K562 (cell line): ENCODE data around the gene HDAC3. TPM values are rescaled to one million over a fixed set of nuclear protein-coding genes. Genes with fewer than 3 reads are reported as not detected.

ENCODE experiments used
- ATF7 ChIP-seq: fragments of 450-650 bp; IDR thresholded peaks from 2 replicates; pipeline ENCODE4 v1.7.1; 2014; ENCODE audit warnings: mild to moderate bottlenecking, moderate library complexity
- BRD4 ChIP-seq: fragments of 200-600 bp; sonication (generic); IDR thresholded peaks from 2 replicates; pipeline ENCODE4 v1.6.1; 2017; ENCODE audit warnings: inconsistent platforms
- ETV1 ChIP-seq: fragments of 450-650 bp; conservative IDR thresholded peaks from 2 replicates; pipeline ENCODE4 v1.6.1; 2016; ENCODE audit warnings: missing genetic modification characterization, control low read depth, low read depth, missing compliant biosample characterization
- JUNB ChIP-seq: fragments of 450-650 bp; formaldehyde crosslinking; conservative IDR thresholded peaks from 2 replicates; pipeline ENCODE4 v1.4.0; 2020; ENCODE audit warnings: mild to moderate bottlenecking
- MYNN ChIP-seq, 2 experiments: sonication (generic); formaldehyde crosslinking in 1 of 2; IDR thresholded peaks; 2 replicates each; pipeline versions ENCODE4 v1.5.0 to v1.6.1; 2016 to 2020; ENCODE audit warnings: antibody characterized with exemption in 1 of 2, missing genetic modification reagents in 1 of 2
- POLR2AphosphoS5 ChIP-seq: IDR thresholded peaks from 2 replicates; pipeline ENCODE4 v1.6.1; 2011; ENCODE audit warnings: mild to moderate bottlenecking, low read depth, low read length, moderate library complexity; ENCODE audit not compliant: control insufficient read depth, insufficient read depth
- POLR3A ChIP-seq: IDR thresholded peaks from 2 replicates; pipeline ENCODE4 v1.6.1; 2011; ENCODE audit warnings: borderline replicate concordance, mild to moderate bottlenecking, moderate library complexity; ENCODE audit not compliant: insufficient read length, insufficient read depth; ENCODE audit errors: extremely low read depth
- TCF7 ChIP-seq: sonication (generic); IDR thresholded peaks from 2 replicates; pipeline ENCODE4 v1.6.1; 2016; ENCODE audit warnings: antibody characterized with exemption, borderline replicate concordance
- ZNF764 ChIP-seq: fragments of 250-450 bp; sonication (Bioruptor Pico); IDR thresholded peaks from 2 replicates; pipeline ENCODE4 v1.4.0; 2020; ENCODE audit warnings: low read depth, mild to moderate bottlenecking, moderate library complexity
- polyA plus RNA-seq, 8 experiments: library from polyadenylated mRNA; depleted of rRNA in 4 of 8; stranded (reverse) in 5 of 8; unstranded in 3 of 8; fragments of >200 nt; fragmentation: Nextera tagmentation in 2 of 8; fragmentation: Illumina TruSeq in 1 of 8; extraction: Ambion mirVana in 2 of 8; extraction: Trizol in 1 of 8; gene quantifications; 2 replicates each; pipeline versions ENCODE4 v1.2.1 to v1.2.3, GENCODE V29; 2011 to 2014; ENCODE audit warnings: inconsistent platforms in 1 of 8, missing spikeins in 1 of 8
- total RNA-seq, 7 experiments: library from RNA; depleted of rRNA in 6 of 7; stranded (reverse); fragments of >200 nt in 6 of 7; fragmentation: Illumina TruSeq in 2 of 7; extraction: Trizol in 2 of 7; gene quantifications; 2 replicates each; pipeline versions ENCODE4 v1.2.1 to v1.2.3, GENCODE V29; 2011 to 2021; ENCODE audit warnings: low replicate concordance in 1 of 7
- TF ChIP-seq, protein P1 (sequence below): sonication (generic); formaldehyde crosslinking; IDR thresholded peaks from 2 replicates; pipeline ENCODE4 v1.8.0; 2022; ENCODE audit warnings: mild to moderate bottlenecking, missing genetic modification reagents
- TF ChIP-seq, protein P2 (sequence below), 2 experiments: IDR thresholded peaks in 1 of 2; conservative IDR thresholded peaks in 1 of 2; 2 replicates each; pipeline ENCODE4 v1.6.1; 2016; ENCODE audit warnings: low read depth in 2 of 2, mild to moderate bottlenecking in 1 of 2, missing compliant biosample characterization in 1 of 2, missing genetic modification characterization in 1 of 2, moderate library complexity in 1 of 2
- TF ChIP-seq, protein P3 (sequence below), 3 experiments: fragments of 200-800 bp in 1 of 3; sonication (Bioruptor generic) in 1 of 3; sonication (generic) in 1 of 3; formaldehyde crosslinking in 1 of 3; IDR thresholded peaks; 2 replicates each; pipeline versions ENCODE4 v1.6.1 to v1.8.0; 2016 to 2022; ENCODE audit warnings: mild to moderate bottlenecking in 2 of 3, missing compliant biosample characterization in 2 of 3, missing genetic modification characterization in 2 of 3, missing genetic modification reagents in 1 of 3
- TF ChIP-seq, protein P4 (sequence below): sonication (generic); formaldehyde crosslinking; IDR thresholded peaks from 2 replicates; pipeline ENCODE4 v1.5.0; 2020; ENCODE audit warnings: missing genetic modification reagents
- TF ChIP-seq, protein P5 (sequence below): sonication (generic); formaldehyde crosslinking; IDR thresholded peaks from 2 replicates; pipeline ENCODE4 v1.8.0; 2022; ENCODE audit warnings: missing genetic modification reagents, mild to moderate bottlenecking, borderline replicate concordance
- TF ChIP-seq, protein P6 (sequence below): fragments of 450-650 bp; IDR thresholded peaks from 2 replicates; pipeline ENCODE4 v1.6.1; 2016; ENCODE audit warnings: antibody characterized with exemption

Gene HDAC3
- total and polyA plus RNA-seq, 9 of the 15 experiments (the other 6 are each of a cell fraction or from before 2014, with no cell fraction given), result 89.7 to 191 (median 119) TPM

DNA sequence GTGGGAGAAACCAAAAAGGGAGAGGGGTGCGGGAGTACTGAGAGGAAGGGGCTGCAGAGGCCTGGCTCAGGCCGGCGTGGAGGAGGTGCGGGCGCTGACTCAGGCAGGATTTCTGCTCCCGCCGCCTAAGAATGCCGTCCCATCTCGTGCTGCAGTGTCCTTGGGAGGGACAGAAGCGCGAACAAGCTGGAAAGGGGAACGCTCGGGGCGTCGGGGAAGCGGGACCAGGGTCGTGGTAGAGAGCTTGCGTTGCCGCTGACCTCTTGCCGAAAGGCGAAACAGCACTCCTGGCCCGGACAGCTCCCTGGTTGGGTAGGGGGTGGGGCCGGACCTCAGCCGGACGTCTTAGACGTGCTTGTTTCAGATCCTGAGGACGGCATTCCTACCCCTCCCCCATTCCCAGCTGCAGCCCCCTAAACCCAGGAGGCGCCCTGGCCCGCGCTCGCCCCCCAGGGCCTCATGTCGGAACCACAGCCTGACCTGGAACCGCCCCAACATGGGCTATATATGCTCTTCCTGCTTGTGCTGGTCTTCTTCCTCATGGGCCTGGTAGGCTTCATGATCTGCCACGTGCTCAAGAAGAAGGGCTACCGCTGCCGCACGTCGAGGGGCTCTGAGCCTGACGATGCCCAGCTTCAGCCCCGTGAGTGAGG, 1.2 kb upstream of the HDAC3 start (continued):
- TF ChIP-seq, protein P1, sequence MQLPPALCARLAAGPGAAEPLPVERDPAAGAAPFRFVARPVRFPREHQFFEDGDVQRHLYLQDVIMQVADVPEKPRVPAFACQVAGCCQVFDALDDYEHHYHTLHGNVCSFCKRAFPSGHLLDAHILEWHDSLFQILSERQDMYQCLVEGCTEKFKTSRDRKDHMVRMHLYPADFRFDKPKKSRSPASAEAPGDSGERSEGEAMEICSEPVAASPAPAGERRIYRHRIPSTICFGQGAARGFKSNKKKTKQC (CRISPR knock-in tag), result 0 out of 2 replicates have a peak, but pooled peaks have one; percentile 38
- TF ChIP-seq, protein P2, sequence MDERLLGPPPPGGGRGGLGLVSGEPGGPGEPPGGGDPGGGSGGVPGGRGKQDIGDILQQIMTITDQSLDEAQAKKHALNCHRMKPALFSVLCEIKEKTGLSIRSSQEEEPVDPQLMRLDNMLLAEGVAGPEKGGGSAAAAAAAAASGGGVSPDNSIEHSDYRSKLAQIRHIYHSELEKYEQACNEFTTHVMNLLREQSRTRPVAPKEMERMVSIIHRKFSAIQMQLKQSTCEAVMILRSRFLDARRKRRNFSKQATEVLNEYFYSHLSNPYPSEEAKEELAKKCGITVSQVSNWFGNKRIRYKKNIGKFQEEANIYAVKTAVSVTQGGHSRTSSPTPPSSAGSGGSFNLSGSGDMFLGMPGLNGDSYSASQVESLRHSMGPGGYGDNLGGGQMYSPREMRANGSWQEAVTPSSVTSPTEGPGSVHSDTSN (CRISPR knock-in tag; IDR thresholded peaks at IDR 0.05; ENCODE audit: low read depth), result no peak
- TF ChIP-seq, protein P2 (tag; conservative IDR thresholded peaks at IDR 0.05; ENCODE audit: low read depth), result no peak
- TF ChIP-seq, protein P3, sequence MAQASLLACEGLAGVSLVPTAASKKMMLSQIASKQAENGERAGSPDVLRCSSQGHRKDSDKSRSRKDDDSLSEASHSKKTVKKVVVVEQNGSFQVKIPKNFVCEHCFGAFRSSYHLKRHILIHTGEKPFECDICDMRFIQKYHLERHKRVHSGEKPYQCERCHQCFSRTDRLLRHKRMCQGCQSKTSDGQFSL (CRISPR knock-in tag; IDR thresholded peaks at IDR 0.05), result no peak
- TF ChIP-seq, protein P3 (tag; IDR thresholded peaks at IDR 0.05), result no peak
- no peak for TF ChIP-seq POLR3A
- TF ChIP-seq TCF7, result no peak
- TF ChIP-seq, protein P4, sequence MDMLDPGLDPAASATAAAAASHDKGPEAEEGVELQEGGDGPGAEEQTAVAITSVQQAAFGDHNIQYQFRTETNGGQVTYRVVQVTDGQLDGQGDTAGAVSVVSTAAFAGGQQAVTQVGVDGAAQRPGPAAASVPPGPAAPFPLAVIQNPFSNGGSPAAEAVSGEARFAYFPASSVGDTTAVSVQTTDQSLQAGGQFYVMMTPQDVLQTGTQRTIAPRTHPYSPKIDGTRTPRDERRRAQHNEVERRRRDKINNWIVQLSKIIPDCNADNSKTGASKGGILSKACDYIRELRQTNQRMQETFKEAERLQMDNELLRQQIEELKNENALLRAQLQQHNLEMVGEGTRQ (CRISPR knock-in tag), result no peak
- TF ChIP-seq, protein P5, sequence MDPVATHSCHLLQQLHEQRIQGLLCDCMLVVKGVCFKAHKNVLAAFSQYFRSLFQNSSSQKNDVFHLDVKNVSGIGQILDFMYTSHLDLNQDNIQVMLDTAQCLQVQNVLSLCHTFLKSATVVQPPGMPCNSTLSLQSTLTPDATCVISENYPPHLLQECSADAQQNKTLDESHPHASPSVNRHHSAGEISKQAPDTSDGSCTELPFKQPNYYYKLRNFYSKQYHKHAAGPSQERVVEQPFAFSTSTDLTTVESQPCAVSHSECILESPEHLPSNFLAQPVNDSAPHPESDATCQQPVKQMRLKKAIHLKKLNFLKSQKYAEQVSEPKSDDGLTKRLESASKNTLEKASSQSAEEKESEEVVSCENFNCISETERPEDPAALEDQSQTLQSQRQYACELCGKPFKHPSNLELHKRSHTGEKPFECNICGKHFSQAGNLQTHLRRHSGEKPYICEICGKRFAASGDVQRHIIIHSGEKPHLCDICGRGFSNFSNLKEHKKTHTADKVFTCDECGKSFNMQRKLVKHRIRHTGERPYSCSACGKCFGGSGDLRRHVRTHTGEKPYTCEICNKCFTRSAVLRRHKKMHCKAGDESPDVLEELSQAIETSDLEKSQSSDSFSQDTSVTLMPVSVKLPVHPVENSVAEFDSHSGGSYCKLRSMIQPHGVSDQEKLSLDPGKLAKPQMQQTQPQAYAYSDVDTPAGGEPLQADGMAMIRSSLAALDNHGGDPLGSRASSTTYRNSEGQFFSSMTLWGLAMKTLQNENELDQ (CRISPR knock-in tag), result no peak
- TF ChIP-seq BRD4, result no peak
- TF ChIP-seq ATF7, result 0 out of 2 replicates have a peak, but pooled peaks have one; percentile 18
- TF ChIP-seq MYNN (IDR thresholded peaks at IDR 0.05), result no peak
- no peak for TF ChIP-seq MYNN (CRISPR knock-in tag; IDR thresholded peaks at IDR 0.05)
- TF ChIP-seq, protein P6, sequence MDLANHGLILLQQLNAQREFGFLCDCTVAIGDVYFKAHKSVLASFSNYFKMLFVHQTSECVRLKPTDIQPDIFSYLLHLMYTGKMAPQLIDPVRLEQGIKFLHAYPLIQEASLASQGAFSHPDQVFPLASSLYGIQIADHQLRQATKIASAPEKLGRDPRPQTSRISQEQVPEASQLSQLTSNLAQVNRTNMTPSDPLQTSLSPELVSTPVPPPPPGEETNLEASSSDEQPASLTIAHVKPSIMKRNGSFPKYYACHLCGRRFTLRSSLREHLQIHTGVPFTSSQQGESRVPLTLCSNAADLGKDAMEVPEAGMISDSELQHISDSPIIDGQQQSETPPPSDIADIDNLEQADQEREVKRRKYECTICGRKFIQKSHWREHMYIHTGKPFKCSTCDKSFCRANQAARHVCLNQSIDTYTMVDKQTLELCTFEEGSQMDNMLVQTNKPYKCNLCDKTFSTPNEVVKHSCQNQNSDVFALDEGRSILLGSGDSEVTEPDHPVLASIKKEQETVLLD, result peak; percentile 9; the same call in 1 of the 2 replicates
- TF ChIP-seq ETV1 (tag), result peak; percentile 53; the same call in 1 of the 2 replicates
- TF ChIP-seq ZNF764 (CRISPR knock-in tag), result no peak
- 0 out of 2 replicates have a peak, but pooled peaks have one; percentile 9 for TF ChIP-seq POLR2AphosphoS5
- no peak for TF ChIP-seq JUNB (CRISPR knock-in tag)
